H9 (cell line): ENCODE measurements around the gene CTCF. TPM values are rescaled to one million over a fixed set of nuclear protein-coding genes. Genes with fewer than 3 reads are reported as not detected.

Experiments
- DNase-seq: peaks from one replicate; pipeline ENCODE4 v3.0.0-alpha.2; 2017
- H2AFZ ChIP-seq: one replicate; pipeline ENCODE4 v1.6.1; 2013; ENCODE audit warnings: mild to moderate bottlenecking, low read length, control low read depth, moderate library complexity
- H2AK5ac ChIP-seq: 2 replicates; pipeline ENCODE4 v1.6.1; 2013; ENCODE audit warnings: low read length, control low read depth, mixed read lengths; ENCODE audit not compliant: insufficient read length
- H2BK120ac ChIP-seq: one replicate; pipeline ENCODE4 v1.6.1; 2013; ENCODE audit warnings: low read depth, mild to moderate bottlenecking, low read length, control low read depth, inconsistent platforms; ENCODE audit not compliant: poor library complexity, severe bottlenecking
- H2BK12ac ChIP-seq: 2 replicates; pipeline ENCODE4 v1.6.1; 2013; ENCODE audit warnings: low read length, control low read depth, mixed read lengths, low read depth; ENCODE audit not compliant: insufficient read length
- H2BK15ac ChIP-seq: 2 replicates; pipeline ENCODE4 v1.6.1; 2013; ENCODE audit warnings: low read depth, low read length, control low read depth
- H2BK20ac ChIP-seq: one replicate; pipeline ENCODE4 v1.6.1; 2013; ENCODE audit warnings: low read depth, mild to moderate bottlenecking, low read length, control low read depth, inconsistent platforms; ENCODE audit not compliant: poor library complexity, severe bottlenecking
- H2BK5ac ChIP-seq: 2 replicates; pipeline ENCODE4 v1.6.1; 2013; ENCODE audit warnings: low read length, control low read depth, mixed read lengths; ENCODE audit not compliant: insufficient read length
- H3K14ac ChIP-seq: 2 replicates; pipeline ENCODE4 v1.6.1; 2013; ENCODE audit warnings: low read length, control low read depth; ENCODE audit not compliant: insufficient read depth
- H3K18ac ChIP-seq: 2 replicates; pipeline ENCODE4 v1.6.1; 2013; ENCODE audit warnings: low read depth, mild to moderate bottlenecking, mixed read lengths, low read length, control low read depth; ENCODE audit not compliant: insufficient read length
- H3K23ac ChIP-seq: 2 replicates; pipeline ENCODE4 v1.6.1; 2013; ENCODE audit warnings: low read length, control low read depth, mixed read lengths, low read depth; ENCODE audit not compliant: insufficient read length
- H3K23me2 ChIP-seq: 2 replicates; pipeline ENCODE4 v1.6.1; 2013; ENCODE audit warnings: low read depth, mild to moderate bottlenecking, mixed read lengths, low read length, control low read depth; ENCODE audit not compliant: insufficient read length, poor library complexity, severe bottlenecking
- H3K27ac ChIP-seq: 2 replicates; pipeline ENCODE4 v1.5.1; 2013; ENCODE audit warnings: low read length, control low read depth, mixed read lengths, low read depth; ENCODE audit not compliant: insufficient read length
- H3K27me3 ChIP-seq: 2 replicates; pipeline ENCODE4 v1.6.1; 2013; ENCODE audit warnings: low read length, control low read depth, inconsistent platforms; ENCODE audit not compliant: insufficient read depth
- H3K4ac ChIP-seq: 2 replicates; pipeline ENCODE4 v1.6.1; 2013; ENCODE audit warnings: low read depth, mild to moderate bottlenecking, control low read depth, inconsistent platforms, low read length, moderate library complexity
- H3K4me1 ChIP-seq: 2 replicates; pipeline ENCODE4 v1.6.1; 2013; ENCODE audit warnings: low read length, control low read depth, inconsistent platforms; ENCODE audit not compliant: insufficient read depth
- H3K4me2 ChIP-seq: 2 replicates; pipeline ENCODE4 v1.6.1; 2013; ENCODE audit warnings: low read length, control low read depth, mixed read lengths; ENCODE audit not compliant: insufficient read length, insufficient read depth
- H3K56ac ChIP-seq: 2 replicates; pipeline ENCODE4 v1.6.1; 2013; ENCODE audit warnings: low read depth, mild to moderate bottlenecking, mixed read lengths, low read length, control low read depth; ENCODE audit not compliant: insufficient read length
- H3K79me1 ChIP-seq: 2 replicates; pipeline ENCODE4 v1.6.1; 2013; ENCODE audit warnings: low read depth, mild to moderate bottlenecking, moderate library complexity, low read length, control low read depth, inconsistent platforms; ENCODE audit not compliant: insufficient read depth, poor library complexity, severe bottlenecking
- H3K79me2 ChIP-seq: 2 replicates; pipeline ENCODE4 v1.6.1; 2013; ENCODE audit warnings: low read length, control low read depth, inconsistent platforms; ENCODE audit not compliant: insufficient read depth
- H3K9ac ChIP-seq: 2 replicates; pipeline ENCODE4 v1.6.1; 2013; ENCODE audit warnings: low read length, control low read depth, mixed read lengths; ENCODE audit not compliant: insufficient read length; ENCODE audit errors: extremely low read depth
- H3K9me3 ChIP-seq: one replicate; pipeline ENCODE4 v1.6.1; 2013; ENCODE audit warnings: low read depth, low read length, inconsistent platforms; ENCODE audit not compliant: control insufficient read depth
- H3T11ph ChIP-seq: one replicate; pipeline ENCODE4 v1.6.1; 2013; ENCODE audit warnings: mild to moderate bottlenecking, low read length, control low read depth, inconsistent platforms
- H4K20me1 ChIP-seq: one replicate; pipeline ENCODE4 v1.6.1; 2013; ENCODE audit not compliant: control insufficient read depth, insufficient read length, insufficient read depth
- H4K5ac ChIP-seq: 2 replicates; pipeline ENCODE4 v1.6.1; 2013; ENCODE audit warnings: low read depth, mild to moderate bottlenecking, mixed read lengths, low read length, control low read depth; ENCODE audit not compliant: insufficient read length
- H4K8ac ChIP-seq: replicated peaks from 2 replicates; pipeline ENCODE4 v1.6.1; 2013; ENCODE audit warnings: low read length, control low read depth, mixed read lengths, low read depth; ENCODE audit not compliant: insufficient read length
- H4K91ac ChIP-seq: 2 replicates; pipeline ENCODE4 v1.6.1; 2013; ENCODE audit warnings: low read depth, mild to moderate bottlenecking, moderate library complexity, mixed read lengths, low read length, control low read depth; ENCODE audit not compliant: insufficient read length
- H3K27ac Mint-ChIP-seq, 3 experiments: 2 replicates in 2 of 3; 3 replicates in 1 of 3; pipeline ENCODE4 v1.8.0; 2020 to 2021; ENCODE audit warnings: mixed read lengths in 3 of 3, mild to moderate bottlenecking in 1 of 3, moderate library complexity in 1 of 3
- H3K27me3 Mint-ChIP-seq: 2 replicates; pipeline ENCODE4 v1.8.0; 2021; ENCODE audit warnings: low read depth, mild to moderate bottlenecking, moderate library complexity, mixed read lengths
- H3K36me3 Mint-ChIP-seq, 3 experiments: 2 replicates in 2 of 3; 3 replicates in 1 of 3; pipeline ENCODE4 v1.8.0; 2020 to 2021; ENCODE audit warnings: low read depth in 3 of 3, mixed read lengths in 3 of 3; ENCODE audit not compliant: insufficient read depth in 1 of 3
- H3K4me1 Mint-ChIP-seq, 2 experiments: 2 replicates each; pipeline ENCODE4 v1.8.0; 2020; ENCODE audit warnings: mixed read lengths in 2 of 2
- H3K4me3 Mint-ChIP-seq, 2 experiments: 2 replicates in 1 of 2; 3 replicates in 1 of 2; pipeline ENCODE4 v1.8.0; 2020 to 2021; ENCODE audit warnings: mild to moderate bottlenecking in 2 of 2, mixed read lengths in 2 of 2, moderate library complexity in 1 of 2
- H3K9me3 Mint-ChIP-seq, 2 experiments: 2 replicates in 1 of 2; 3 replicates in 1 of 2; pipeline ENCODE4 v1.8.0; 2020; ENCODE audit warnings: mild to moderate bottlenecking in 2 of 2, mixed read lengths in 2 of 2, moderate library complexity in 1 of 2
- CTCF ChIP-seq: fragments of 200-600 bp; sonication (generic); conservative IDR thresholded peaks from 3 replicates; pipeline ENCODE4 v1.8.0; 2021; ENCODE audit warnings: antibody characterized with exemption, mild to moderate bottlenecking
- WGBS: extraction: QIAGEN DNeasy Blood & Tissue Kit; methylation state at CpG from one replicate; pipeline ENCODE4 v1.1.7; 2013; ENCODE audit warnings: missing lambda C conversion rate, low lambda C conversion rate, mixed read lengths; ENCODE audit not compliant: insufficient read length; ENCODE audit errors: extremely low coverage; 5-methylcytosine and 5-hydroxymethylcytosine counted together
- total RNA-seq: library from RNA; stranded (reverse); gene quantifications from 2 replicates; pipeline ENCODE4 v1.2.1, GENCODE V29; 2021

The CTCF gene
- total RNA-seq, 1 experiment from 2014 or later, result 87.3 TPM

- H3K79me2 ChIP-seq, result no peaks in the 10 kb centered on the region
- H3K27me3 Mint-ChIP-seq, result peaks cover 86% of the 10 kb centered on the region
- no peaks in the 10 kb centered on the region; a peak in 2 of 5 replicates for H3K9me3 Mint-ChIP-seq
These were observed 24.4 kb upstream of the CTCF start for GRCh38 chr16:67537636-67538591.

More at GRCh38 chr16:67537636-67538591, 24.4 kb upstream of the CTCF start:
- Histone ChIP-seq H2AFZ (no peak overlapping the region), H3K4me2 (peak overlapping the region; percentile 50), H3K14ac (peak overlapping the region; percentile 42; the same call in 1 of the 2 replicates), H4K91ac (no peak overlapping the region), H3K79me1 (no peaks in the 10 kb centered on the region), H4K5ac (no peak overlapping the region), H2BK20ac (no peak overlapping the region), H3K4ac (no peak overlapping the region), H3T11ph (no peak overlapping the region), H2BK12ac (no peak overlapping the region), H2AK5ac (no peak overlapping the region), H3K9ac (no peak overlapping the region), H4K20me1 (peaks cover 6% of the 10 kb centered on the region), H3K27me3 (peaks cover 43% of the 10 kb centered on the region; the same call in 1 of the 2 replicates), H3K27ac (no peak overlapping the region), H3K23me2 (peaks cover 10% of the 10 kb centered on the region), H2BK5ac (no peak overlapping the region), H2BK120ac (no peak overlapping the region), H3K18ac (peak overlapping the region; percentile 21), H3K56ac (no peak overlapping the region), H3K4me1 (peaks cover 2% of the 10 kb centered on the region; the same call in 1 of the 2 replicates), H3K9me3 (no peaks in the 10 kb centered on the region), H4K8ac (no peak overlapping the region), H2BK15ac (no peak overlapping the region), H3K23ac (no peak overlapping the region)
- H3K4me3 Mint-ChIP-seq, result peak overlapping the region; percentile 66 to 84
- TF ChIP-seq CTCF, result no peak
- WGBS, result no CpG with 5 or more reads among the region's 97 CpGs
- DNase-seq, result peak; percentile 50
- H3K4me1 Mint-ChIP-seq, result peaks cover 15 to 24% of the 10 kb centered on the region in 2 experiments
- no peak overlapping the region for H3K27ac Mint-ChIP-seq
- peaks cover 0 to 21% (median 2%) of the 10 kb centered on the region in 3 experiments; a peak in 3 of 7 replicates for H3K36me3 Mint-ChIP-seq
